ENCODE measurements around the gene THRAP3.

THRAP3 gene

GRCh38 chr1:36351227-36351977 is 127.2 kb downstream of the THRAP3 start:
- DNase-seq (ENCODE audit: insufficient read length, low spot score) (no peak), FAIRE-seq (no peak)
- no peak for TF ChIP-seq CTCF (IDR thresholded peaks at IDR 0.05; ENCODE audit: insufficient read depth, missing control alignments)

GRCh38 chr1:36352125-36352909 is 128.1 kb downstream of the THRAP3 start:
- FAIRE-seq: no peak
- TF ChIP-seq CTCF (IDR thresholded peaks at IDR 0.05; ENCODE audit: insufficient read depth, missing control alignments): no peak
- DNase-seq (ENCODE audit: insufficient read length, low spot score): no peak

- TF ChIP-seq CTCF (IDR thresholded peaks at IDR 0.05; ENCODE audit: insufficient read depth, missing control alignments): no peak
- FAIRE-seq: no peak
- no peak for DNase-seq (ENCODE audit: insufficient read length, low spot score)
These were observed 129.0 kb downstream of the THRAP3 start for GRCh38 chr1:36352910-36353878.

- no peak for TF ChIP-seq CTCF (IDR thresholded peaks at IDR 0.05; ENCODE audit: insufficient read depth, missing control alignments)
- DNase-seq (ENCODE audit: insufficient read length, low spot score): no peak
- no peak for FAIRE-seq
These were observed 130.2 kb downstream of the THRAP3 start for GRCh38 chr1:36354486-36354885.
